HCT116 (cell line): Measurements from ENCODE around the gene CEACAM19. TPM values are rescaled to one million over a fixed set of nuclear protein-coding genes. Genes with fewer than 3 reads are reported as not detected.

Experiments
- ATAC-seq: fragments of 200-7000 bp; cut with Tn5 transposase; 2 replicates; pipeline ENCODE4 v1.9.1; 2020; ENCODE audit warnings: mild to moderate bottlenecking, moderate library complexity
- BruUV-seq: library from RNA; stranded (reverse); fragments of 400-500 nt; replicated peaks from 2 replicates; lab custom pipeline; 2021; lab: Mats Ljungman, UMichigan
- CTCF ChIA-PET: fragments of 300-600 bp; sonication (Branson Sonifier 250); formaldehyde crosslinking; loops from one replicate; lab custom pipeline; 2021; ENCODE audit warnings: antibody characterized with exemption; lab: Charles Lee
- POLR2A ChIA-PET: fragments of 300-600, 350-600 bp; sonication (Branson Sonifier 250); formaldehyde crosslinking; loops from one replicate; lab custom pipeline; 2021; ENCODE audit warnings: antibody characterized with exemption; lab: Charles Lee
- RAD21 ChIA-PET, 2 experiments: fragments of 300-600 bp; sonication (Branson Sonifier 250); formaldehyde crosslinking; loops; one replicate each; lab custom pipeline; 2023; ENCODE audit warnings: low total read pairs in 2 of 2; ENCODE audit not compliant: uncharacterized antibody in 2 of 2, unreplicated experiment in 2 of 2, low non-redundant PET in 1 of 2; lab: Charles Lee
- DNase-seq: peaks from one replicate; pipeline ENCODE4 v3.0.0-alpha.2; 2010; ENCODE audit warnings: low read depth, low spot score
- H2AFZ ChIP-seq: fragments of 200-600 bp; shearing (Covaris generic), sonication (generic); 2 replicates; pipeline ENCODE4 v1.6.1; 2017; ENCODE audit warnings: low read depth, mixed run types, mixed read lengths, antibody characterized with exemption, low read length; ENCODE audit not compliant: poor library complexity, severe bottlenecking
- H3K27ac ChIP-seq: 2 replicates; pipeline ENCODE4 v1.5.1; 2012; ENCODE audit warnings: low read depth, low read length
- H3K27me3 ChIP-seq: fragments of 200-600 bp; sonication (generic); 2 replicates; pipeline ENCODE4 v1.6.1; 2016; ENCODE audit warnings: mixed run types, low read length, mixed read lengths; ENCODE audit not compliant: insufficient read depth
- H3K36me3 ChIP-seq, 2 experiments: fragments of 200-500 bp in 1 of 2; fragments of 200-600 bp in 1 of 2; sonication (Bioruptor generic) in 1 of 2; sonication (generic) in 1 of 2; 2 replicates each; pipeline versions ENCODE4 v1.5.1 to v1.6.1; 2014 to 2016; ENCODE audit warnings: low read length in 2 of 2, inconsistent platforms in 1 of 2, mixed read lengths in 1 of 2, mixed run types in 1 of 2; ENCODE audit not compliant: insufficient read depth in 2 of 2, control insufficient read depth in 1 of 2
- H3K4me1 ChIP-seq, 2 experiments: fragments of 200-600 bp in 1 of 2; sonication (generic) in 1 of 2; 2 replicates each; pipeline versions ENCODE4 v1.5.1 to v1.6.1; 2012 to 2017; ENCODE audit warnings: low read length in 2 of 2, inconsistent platforms in 1 of 2, mild to moderate bottlenecking in 1 of 2, mixed read lengths in 1 of 2, mixed run types in 1 of 2, moderate library complexity in 1 of 2; ENCODE audit not compliant: insufficient read depth in 2 of 2, control insufficient read depth in 1 of 2
- H3K4me2 ChIP-seq: fragments of 200-600 bp; sonication (generic); 2 replicates; pipeline ENCODE4 v1.6.1; 2017; ENCODE audit warnings: mixed run types, low read length, mixed read lengths
- H3K4me3 ChIP-seq, 2 experiments: fragments of 200-600 bp in 1 of 2; sonication (generic) in 1 of 2; replicated peaks in 1 of 2; 2 replicates each; pipeline ENCODE4 v1.5.1; 2011 to 2016; ENCODE audit warnings: low read length in 2 of 2, control low read depth in 1 of 2, low read depth in 1 of 2, mild to moderate bottlenecking in 1 of 2, mixed read lengths in 1 of 2, mixed run types in 1 of 2
- H3K79me2 ChIP-seq: fragments of 200-600 bp; sonication (generic); 2 replicates; pipeline ENCODE4 v1.6.1; 2017; ENCODE audit warnings: mild to moderate bottlenecking, mixed run types, low read length, moderate library complexity, mixed read lengths; ENCODE audit not compliant: insufficient read depth
- H3K9ac ChIP-seq: fragments of 200-600 bp; sonication (generic); 2 replicates; pipeline ENCODE4 v1.6.1; 2016; ENCODE audit warnings: low read length, mixed read lengths
- H3K9me2 ChIP-seq: fragments of 200-600 bp; sonication (generic), shearing (Covaris generic); 2 replicates; pipeline ENCODE4 v1.6.1; 2017; ENCODE audit warnings: mixed run types, mild to moderate bottlenecking, moderate library complexity; ENCODE audit not compliant: insufficient read depth
- H3K9me3 ChIP-seq, 2 experiments: fragments of 200-500 bp in 1 of 2; fragments of 200-600 bp in 1 of 2; sonication (Bioruptor generic) in 1 of 2; sonication (generic) in 1 of 2; 2 replicates each; pipeline ENCODE4 v1.6.1; 2014 to 2017; ENCODE audit warnings: low read length in 2 of 2, mixed read lengths in 2 of 2, inconsistent platforms in 1 of 2, low read depth in 1 of 2, mild to moderate bottlenecking in 1 of 2, mixed run types in 1 of 2, moderate library complexity in 1 of 2; ENCODE audit not compliant: control insufficient read depth in 1 of 2, insufficient read depth in 1 of 2
- H4K20me1 ChIP-seq: fragments of 200-600 bp; sonication (generic), shearing (Covaris generic); 2 replicates; pipeline ENCODE4 v1.6.1; 2017; ENCODE audit warnings: mixed run types, mild to moderate bottlenecking, moderate library complexity; ENCODE audit not compliant: insufficient read depth
- EZH2phosphoT487 ChIP-seq: fragments of 200-600 bp; IDR thresholded peaks from 2 replicates; pipeline ENCODE4 v1.6.1; 2018; ENCODE audit warnings: antibody characterized with exemption, borderline replicate concordance
- POLR2A ChIP-seq: IDR thresholded peaks from 2 replicates; pipeline ENCODE4 v1.7.0; 2011; ENCODE audit warnings: borderline replicate concordance; ENCODE audit not compliant: insufficient read depth, insufficient read length; ENCODE audit errors: extremely low read depth
- REST ChIP-seq: IDR thresholded peaks from 2 replicates; pipeline ENCODE4 v1.6.1; 2012; ENCODE audit warnings: low read depth
- SP1 ChIP-seq: IDR thresholded peaks from 2 replicates; pipeline ENCODE4 v1.6.1; 2012; ENCODE audit warnings: low read depth
- TCF7L2 ChIP-seq: IDR thresholded peaks from 2 replicates; pipeline ENCODE4 v1.7.0; 2011; ENCODE audit warnings: borderline replicate concordance, inconsistent platforms; ENCODE audit not compliant: insufficient read depth, insufficient read length; ENCODE audit errors: extremely low read depth
- ZBTB33 ChIP-seq: IDR thresholded peaks from 2 replicates; pipeline ENCODE4 v1.6.1; 2011; ENCODE audit warnings: mild to moderate bottlenecking, low read length, moderate library complexity; ENCODE audit not compliant: insufficient replicate concordance; ENCODE audit errors: extremely low read depth
- intact Hi-C: fragments of 100-400 bp; cut with micrococcal nuclease; formaldehyde crosslinking; loops from 2 replicates; pipeline ENCODE4 v1.10.0; 2022
- total RNA-seq: library from RNA; stranded (reverse); gene quantifications from one replicate; pipeline ENCODE4 v1.2.1, GENCODE V29; 2021; ENCODE audit not compliant: unreplicated experiment

Gene CEACAM19
- total RNA-seq, 1 experiment from 2014 or later: 4.0 TPM

GRCh38 chr19:44661904-44662303, 9.4 kb upstream of the CEACAM19 start:
- no peaks in the 10 kb centered on the region for H3K9me2 ChIP-seq
- DNase-seq (no peak), ATAC-seq (no peak)
- H2AFZ ChIP-seq: no peak overlapping the region
- no TSS peak for BruUV-seq
- H3K4me3 ChIP-seq: no peak overlapping the region
- ChIA-PET POLR2A (no interaction called here), CTCF (no interaction called here), RAD21 (no interaction called here)
- H3K9me3 ChIP-seq: no peaks in the 10 kb centered on the region
- intact Hi-C loops: no loop called here
- peaks cover 35 to 58% of the 10 kb centered on the region in 2 experiments; a peak in 3 of 4 replicates for H3K36me3 ChIP-seq
- H3K79me2 ChIP-seq: peaks cover 11% of the 10 kb centered on the region; the same call in 1 of the 2 replicates
- no peak overlapping the region for H3K27ac ChIP-seq
- H4K20me1 ChIP-seq: no peaks in the 10 kb centered on the region
- TF ChIP-seq ZBTB33 (no peak), REST (no peak), EZH2phosphoT487 (no peak), SP1 (no peak), POLR2A (no peak), TCF7L2 (no peak)
- H3K4me1 ChIP-seq: peaks cover 0 to 6% of the 10 kb centered on the region in 2 experiments; a peak in 1 of 4 replicates
- no peaks in the 10 kb centered on the region for H3K27me3 ChIP-seq
- H3K4me2 ChIP-seq: no peak overlapping the region
- H3K9ac ChIP-seq: no peak overlapping the region
